DMS79 treated with DMSO at 0.1 percent for 48 hours (cell line): ENCODE measurements around the gene NFIA.

ENCODE experiments used
- DNase-seq: peaks from one replicate; lab custom pipeline; 2025; lab: John Stamatoyannopoulos, UW

NFIA gene

GRCh38 chr1:61083807-61084440 lies 1.6 kb downstream of the NFIA start:
- peak; percentile 43 for DNase-seq

GRCh38 chr1:61084491-61085031 lies 2.2 kb downstream of the NFIA start:
- DNase-seq, result no peak

GRCh38 chr1:61085206-61085982 lies 3.0 kb downstream of the NFIA start:
- peak; percentile 59 for DNase-seq

- DNase-seq, result peak; percentile 45
Observed at GRCh38 chr1:61085983-61086644, 3.8 kb downstream of the NFIA start.

- peak; percentile 40 for DNase-seq
Observed at GRCh38 chr1:61087571-61087970, 5.2 kb downstream of the NFIA start.

GRCh38 chr1:61088163-61088974 lies 6.0 kb downstream of the NFIA start:
- DNase-seq, result no peak

GRCh38 chr1:61089338-61089737 lies 7.0 kb downstream of the NFIA start:
- no peak for DNase-seq

GRCh38 chr1:61089741-61090140 lies 7.4 kb downstream of the NFIA start:
- DNase-seq, result no peak

GRCh38 chr1:61090546-61091202 lies 8.3 kb downstream of the NFIA start:
- no peak for DNase-seq

- DNase-seq, result no peak
Observed at GRCh38 chr1:61091455-61091854, 9.1 kb downstream of the NFIA start.

- peak; percentile 69 for DNase-seq
Observed at GRCh38 chr1:61092642-61093041, 10.3 kb downstream of the NFIA start.

GRCh38 chr1:61093525-61094137 lies 11.3 kb downstream of the NFIA start:
- no peak for DNase-seq

- DNase-seq, result no peak
Observed at GRCh38 chr1:61094677-61095469, 12.5 kb downstream of the NFIA start.

GRCh38 chr1:61095470-61095812 lies 13.1 kb downstream of the NFIA start:
- DNase-seq, result no peak

GRCh38 chr1:61097317-61097716 lies 15.0 kb downstream of the NFIA start:
- DNase-seq, result no peak

GRCh38 chr1:61097722-61098121 lies 15.4 kb downstream of the NFIA start:
- no peak for DNase-seq

- no peak for DNase-seq
Observed at GRCh38 chr1:61098333-61098732, 16.0 kb downstream of the NFIA start.

GRCh38 chr1:61098906-61099437 lies 16.6 kb downstream of the NFIA start:
- no peak for DNase-seq

GRCh38 chr1:61100578-61100977 lies 18.2 kb downstream of the NFIA start:
- no peak for DNase-seq

GRCh38 chr1:61101536-61101935 lies 19.2 kb downstream of the NFIA start:
- no peak for DNase-seq
